ENCODE data around the gene POLQ. TPM values are rescaled to one million over a fixed set of nuclear protein-coding genes. Genes with fewer than 3 reads are reported as not detected.

POLQ gene
- total and polyA plus RNA-seq, 2 of the 4 experiments (the other 2 are of a cell fraction), result 1.8 to 5.0 TPM

- TF ChIP-seq RFX5 (IDR thresholded peaks at IDR 0.05; ENCODE audit: low read depth, low read length), result no peak
- TF ChIP-seq BHLHE40 (IDR thresholded peaks at IDR 0.05; ENCODE audit: low read depth, low read length), result no peak
These were observed 64.5 kb downstream of the POLQ start (continued) for GRCh38 chr3:121481106-121481880.

GRCh38 chr3:121477589-121477988 is 68.2 kb downstream of the POLQ start:
- Histone ChIP-seq H3K27me3 (ENCODE audit: control insufficient read depth, insufficient read depth, low read length) (no peaks in the 10 kb centered on the region), H4K5ac (ENCODE audit: low read depth, low read length) (peak overlapping the region; percentile 3; the same call in 1 of the 2 replicates), H3K4me1 (ENCODE audit: control insufficient read depth, insufficient read depth, low read length) (peaks cover 16% of the 10 kb centered on the region), H3K4ac (ENCODE audit: low read depth, low read length) (peak overlapping the region; percentile 86), H3K18ac (ENCODE audit: low read depth, low read length) (peak overlapping the region; percentile 26; the same call in 1 of the 2 replicates), H2BK120ac (ENCODE audit: low read depth, low read length) (peak overlapping the region; percentile 97), H4K8ac (ENCODE audit: low read depth in 2 of 2, low read length in 2 of 2) (peak overlapping the region; percentile 66 to 90; a peak in 3 of 4 replicates), H2BK5ac (ENCODE audit: low read depth, low read length, poor library complexity, severe bottlenecking) (peak overlapping the region; percentile 85), H3K4me2 (ENCODE audit: low read depth, low read length) (peak overlapping the region; percentile 66), H3K23ac (ENCODE audit: low read depth, low read length) (peak overlapping the region; percentile 93), H4K91ac (ENCODE audit: insufficient read depth, low read depth, low read length) (peak overlapping the region; percentile 81), H2AFZ (replicated peaks; ENCODE audit: low read length, poor library complexity) (peak overlapping the region; percentile 87), H3K79me1 (ENCODE audit: low read depth in 1 of 2, low read length in 2 of 2) (peaks cover 10 to 22% of the 10 kb centered on the region in 2 experiments; a peak in 3 of 4 replicates), H3K14ac (replicated peaks; ENCODE audit: low read depth, low read length) (peak overlapping the region; percentile 84), H2AK5ac (ENCODE audit: low read depth, low read length) (peak overlapping the region; percentile 70; the same call in 1 of the 2 replicates), H2BK20ac (ENCODE audit: low read depth, low read length) (peak overlapping the region; percentile 87), H4K20me1 (ENCODE audit: insufficient read depth, low read length) (no peaks in the 10 kb centered on the region), H3K56ac (ENCODE audit: extremely low read depth, insufficient read depth, low read length) (peak overlapping the region; percentile 70; the same call in 1 of the 2 replicates), H3K9me1 (ENCODE audit: insufficient read depth, low read length) (0 out of 2 replicates have a peak, but pooled peaks cover 3% of the 10 kb centered on the region), H2AK9ac (replicated peaks; ENCODE audit: low read depth, low read length, poor library complexity) (peak overlapping the region; percentile 60), H3K4me3 (ENCODE audit: insufficient read depth, low read depth, low read length) (no peak overlapping the region), H3K9ac (ENCODE audit: low read depth, low read length) (no peak overlapping the region), H2BK15ac (ENCODE audit: low read depth, low read length) (peak overlapping the region; percentile 79; the same call in 1 of the 3 replicates), H3K27ac (ENCODE audit: insufficient read depth, low read length) (peak overlapping the region; percentile 9), H3K36me3 (ENCODE audit: control insufficient read depth, insufficient read depth, low read length) (no peaks in the 10 kb centered on the region; the same call in 1 of the 2 replicates), H3K9me3 (ENCODE audit: control insufficient read depth, insufficient read depth, low read length) (no peaks in the 10 kb centered on the region)
- intact Hi-C loops (cut with micrococcal nuclease), result no loop called here
- no TSS peak for BruUV-seq (replicated peaks)
- DNase-seq, result peak; percentile 80
- ChIA-PET POLR2A (ENCODE audit: unreplicated experiment) (no interaction called here), CTCF (no interaction called here)
- peak; percentile 80 for ATAC-seq (ENCODE audit: low read depth)
- dilution Hi-C loops (cut with HindIII; ENCODE audit: low sequenced_read_pairs, unreplicated experiment), result no loop called here
- in situ Hi-C loops (cut with MboI; ENCODE audit: low sequenced_read_pairs), result loop anchor here (25.0 kb wide), 2 partner anchors 915 to 1040 kb away; no protein-coding TSS in a partner anchor
- TF ChIP-seq CTCF (conservative IDR thresholded peaks at IDR 0.05; ENCODE audit: low read depth, low read length), result no peak
- no peak for TF ChIP-seq NFE2L2 (IDR thresholded peaks at IDR 0.05; ENCODE audit: low read depth, low read length)
- no peak for TF ChIP-seq MAFK (IDR thresholded peaks at IDR 0.05; ENCODE audit: low read depth, low read length)
- no peak for TF ChIP-seq BHLHE40 (IDR thresholded peaks at IDR 0.05; ENCODE audit: low read depth, low read length)
- TF ChIP-seq RFX5 (IDR thresholded peaks at IDR 0.05; ENCODE audit: low read depth, low read length), result no peak
- 38% methylated on average over 3 of the region's 5 CpGs; no CpG with 5 or more reads in 1 of the 2 experiments for WGBS, 2 experiments (ENCODE audit: extremely low coverage in 2 of 2, insufficient read length in 1 of 2)

All from IMR-90 (cell line).